CD4-positive, alpha-beta T cell treated with Interferon alpha-2 for 1 hour (primary cell): Measurements from ENCODE around the gene FAM131B.

Experiments used
- DNase-seq, 2 donors: peaks; one replicate each; pipeline ENCODE4 v3.0.0-alpha.2; 2020 to 2022

FAM131B gene

GRCh38 chr7:143320620-143321019 lies 41.9 kb downstream of the FAM131B start:
- DNase-seq: no peak

DNA sequence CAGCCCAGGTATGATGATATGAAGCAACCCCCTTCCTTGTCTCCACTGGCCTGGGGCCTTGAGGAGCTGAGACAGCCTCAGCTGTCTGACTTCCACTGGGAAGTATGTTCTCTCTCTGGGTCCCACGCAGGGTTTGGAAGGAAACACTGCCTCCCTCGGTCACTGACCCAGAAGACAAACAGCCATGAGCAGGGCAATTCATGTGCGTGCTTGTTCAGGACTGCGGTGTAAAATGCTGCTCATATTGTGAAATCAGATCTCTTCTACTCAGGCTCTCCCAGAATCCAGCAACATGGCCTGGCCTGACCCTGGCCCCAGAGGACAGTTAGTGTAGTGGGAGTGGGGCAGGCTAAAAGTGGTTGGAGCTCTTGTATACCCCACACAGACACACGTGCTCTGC lies 43.9 kb downstream of the FAM131B start:
- no peak for DNase-seq

DNA sequence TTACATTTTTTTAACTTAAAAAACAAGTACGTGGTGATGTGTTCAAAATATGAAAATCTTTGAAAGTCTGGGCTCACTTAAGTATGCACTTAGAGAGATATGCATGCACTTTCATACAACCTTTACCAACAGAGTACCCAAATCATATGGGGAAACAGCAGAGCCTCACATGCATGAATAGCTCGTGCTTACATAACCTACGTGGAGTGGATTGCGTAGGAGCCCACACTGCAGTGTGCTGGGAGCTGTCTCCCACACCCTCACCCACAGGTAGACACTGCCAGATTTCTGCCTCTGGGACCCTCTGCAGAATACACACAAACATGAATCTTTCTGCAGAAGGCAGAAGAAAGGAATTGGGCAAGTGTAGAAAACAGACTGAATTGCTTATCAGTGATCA lies 46.0 kb downstream of the FAM131B start:
- no peak for DNase-seq

DNA sequence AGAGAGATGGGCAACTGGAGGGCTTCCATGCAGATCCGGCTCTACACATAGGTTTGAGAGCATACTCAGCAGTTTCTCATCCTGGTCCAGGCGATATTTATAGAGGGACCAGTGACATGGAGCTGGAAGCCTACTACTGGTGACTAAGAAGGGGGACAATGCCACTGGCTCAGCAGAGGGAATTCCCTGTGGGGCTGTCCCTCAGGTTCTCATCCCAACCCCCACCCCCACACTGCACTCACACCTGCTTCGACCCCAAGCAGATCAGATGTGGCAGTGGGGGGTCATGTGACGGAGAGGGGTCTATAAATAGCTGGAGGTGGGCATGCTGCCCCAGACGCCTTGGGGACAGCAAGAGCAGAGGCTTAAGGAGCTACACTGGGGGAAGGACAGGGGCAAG lies 46.7 kb downstream of the FAM131B start, which contains the start of gene CLCN1:
Gene CLCN1, plus strand, starts transcription at position 336 of the 400 bp plus-strand sequence. CDS start 102 bp downstream, outside the sequence.
- no peak for DNase-seq

DNA sequence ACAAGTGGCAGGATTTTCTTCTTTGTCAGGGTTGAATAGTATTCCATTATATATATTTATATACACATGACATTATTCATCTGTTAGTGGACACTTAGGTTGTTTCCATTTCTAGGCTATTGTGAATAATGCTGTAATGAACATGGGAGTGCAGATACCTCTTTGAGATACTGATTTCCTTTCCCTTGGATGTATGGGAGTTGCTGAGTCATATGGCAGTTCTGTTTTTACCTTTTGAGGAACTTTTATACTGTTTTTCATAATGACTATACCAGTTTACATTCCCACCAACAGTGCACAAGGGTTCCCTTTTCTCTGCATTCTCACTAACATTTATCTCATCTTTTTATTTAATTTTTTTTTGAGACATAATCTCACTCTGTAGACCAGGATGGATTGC lies 48.4 kb downstream of the FAM131B start:
- no peak for DNase-seq

GRCh38 chr7:143308632-143309031 lies 53.9 kb downstream of the FAM131B start:
- DNase-seq: no peak

GRCh38 chr7:143305423-143306070 lies 57.0 kb downstream of the FAM131B start:
- peak; percentile 66 to 75 for DNase-seq

- DNase-seq: no peak
Measured at GRCh38 chr7:143304938-143305337, 57.6 kb downstream of the FAM131B start.

DNA sequence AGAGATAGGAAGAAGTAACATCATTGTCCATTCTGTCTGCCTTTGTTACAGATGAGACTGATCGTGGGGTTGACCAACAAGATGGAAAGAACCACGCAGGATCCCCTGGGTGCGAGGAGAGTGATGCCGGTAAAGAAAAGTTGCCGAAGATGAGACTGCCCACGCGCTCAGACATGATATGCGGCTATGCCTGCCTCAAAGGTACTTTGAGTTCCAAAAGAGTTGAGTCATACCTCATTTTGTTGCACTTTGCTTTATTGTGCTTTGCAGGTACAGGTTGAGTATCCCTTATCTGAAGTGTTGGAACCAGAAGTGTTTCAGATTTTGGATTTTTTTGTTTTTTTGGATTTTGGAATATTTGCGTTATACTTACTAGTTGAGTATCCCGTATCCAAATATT lies 58.8 kb downstream of the FAM131B start:
- no peak for DNase-seq
